Measurements from ENCODE around the gene ZNF865.
"Not testable (repeated sequence)": the region's sequence is repeated elsewhere in the genome, so short reads cannot be mapped to it uniquely, and the experiment has no call there.

Gene ZNF865

DNA sequence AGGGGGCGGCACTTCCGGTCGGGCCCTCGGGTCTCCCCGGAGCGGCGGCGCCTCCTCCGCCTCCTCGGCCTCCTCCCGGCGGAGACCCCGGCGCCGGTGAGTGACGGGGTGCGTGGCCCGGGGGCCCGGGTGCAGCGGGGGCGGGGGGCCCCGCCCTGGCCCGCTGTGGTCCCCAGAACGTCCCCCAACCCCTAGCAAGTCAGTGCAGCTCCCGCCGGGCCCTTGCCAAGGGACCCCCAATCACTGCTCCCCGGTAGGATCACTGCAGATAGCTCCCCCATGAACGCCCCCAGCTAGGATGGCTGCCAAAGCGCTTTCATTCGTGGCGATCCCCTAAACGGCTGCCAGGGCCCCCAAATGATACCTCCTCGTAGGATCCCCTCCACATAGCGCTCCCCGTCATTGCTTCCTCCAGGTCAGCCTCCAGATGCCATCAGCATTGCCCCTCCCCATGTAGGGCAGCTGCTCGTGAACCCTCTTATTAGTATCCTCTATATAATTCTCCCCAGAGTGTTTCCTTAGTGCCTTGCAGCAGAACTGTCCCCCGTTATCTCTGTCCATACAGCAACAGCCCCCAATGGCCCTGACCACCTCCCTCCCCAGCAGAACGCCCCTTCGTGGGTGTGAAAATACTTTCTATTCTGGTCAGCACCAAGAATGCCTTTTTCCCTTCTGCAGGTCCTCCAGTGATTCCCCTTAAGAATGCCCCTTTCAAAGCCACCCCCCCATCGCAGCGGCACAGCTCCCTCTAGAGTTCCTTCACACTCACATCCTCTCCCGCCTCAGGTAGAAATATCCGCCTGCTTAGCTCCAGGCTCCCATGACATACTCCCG is at the start of gene ZNF865:
Gene ZNF865, plus strand, starts transcription at position 11 of the 834 bp plus-strand sequence. CDS start 7,972 bp downstream, outside the sequence.
- peak; percentile 15 for DNase-seq

DNA sequence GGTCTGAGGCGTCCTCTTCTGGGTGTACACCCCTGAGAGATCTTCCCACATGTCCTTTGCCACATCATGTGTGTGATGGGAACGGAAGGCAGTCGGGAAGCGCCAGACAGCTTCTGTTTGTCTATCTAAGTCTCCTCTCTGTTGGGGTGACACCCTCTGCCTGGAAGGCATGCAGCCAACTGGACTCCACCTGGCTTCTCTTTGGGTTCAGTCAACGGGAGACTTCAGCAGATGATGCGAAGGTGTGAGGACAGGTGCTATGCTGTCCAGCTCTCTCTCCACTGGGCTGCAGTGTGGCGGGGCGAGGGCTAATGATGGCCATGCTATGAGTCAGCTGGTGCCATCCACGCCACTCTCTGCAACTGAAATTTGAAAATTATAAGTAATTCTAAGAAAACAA is 45.8 kb upstream of the ZNF865 start:
- no peak for DNase-seq

- DNase-seq = no peak
These were observed 42.2 kb upstream of the ZNF865 start for GRCh38 chr19:55563261-55563690.

- no peak for DNase-seq
These were observed 38.6 kb upstream of the ZNF865 start for GRCh38 chr19:55566823-55567222.

DNA sequence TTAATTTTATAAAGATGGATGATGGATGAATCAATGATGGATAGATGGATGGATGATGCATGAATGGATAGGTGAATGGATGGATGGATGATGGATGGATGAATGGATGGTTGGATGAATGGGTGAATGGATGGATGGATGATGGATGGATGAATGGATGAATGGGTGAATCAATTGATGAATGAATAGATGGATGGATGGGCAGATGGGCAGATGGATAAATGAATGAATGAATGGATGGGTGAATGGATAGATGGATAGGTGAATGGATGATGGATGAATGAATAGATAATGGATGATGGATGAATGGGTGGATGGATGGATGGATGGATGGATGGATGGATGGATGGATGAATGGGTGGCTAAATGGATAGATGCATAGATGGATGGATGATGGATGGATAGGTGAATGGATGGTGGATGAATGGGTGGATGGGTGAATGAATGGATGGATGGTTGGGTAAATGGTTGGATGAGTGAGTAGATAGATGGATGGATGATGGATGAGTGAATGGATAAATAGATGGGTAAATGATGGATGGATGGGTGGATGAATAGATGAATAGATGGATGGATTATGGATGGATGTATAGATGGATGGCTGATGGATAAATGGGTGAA is 37.6 kb upstream of the ZNF865 start:
- DNase-seq = no peak

DNA sequence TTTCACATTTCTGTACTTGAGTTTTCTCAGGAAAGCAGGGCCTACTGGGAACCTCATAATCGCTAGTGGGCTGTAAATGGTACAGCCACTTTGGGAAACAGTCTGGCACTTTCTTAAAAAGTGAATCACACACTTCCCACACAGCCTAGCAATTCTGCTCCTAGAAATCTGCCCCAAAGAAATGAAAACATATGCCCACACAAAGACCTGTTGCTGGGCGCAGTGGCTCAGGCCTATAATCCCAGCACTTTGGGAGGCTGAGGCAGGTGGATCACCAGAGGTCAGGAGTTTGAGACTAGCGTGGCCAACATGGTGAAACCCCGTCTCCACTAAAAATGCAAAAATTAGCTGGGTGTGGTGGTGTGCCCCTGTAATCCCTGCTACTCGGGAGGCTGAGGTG is 36.0 kb upstream of the ZNF865 start:
- not testable (repeated sequence) for DNase-seq

DNA sequence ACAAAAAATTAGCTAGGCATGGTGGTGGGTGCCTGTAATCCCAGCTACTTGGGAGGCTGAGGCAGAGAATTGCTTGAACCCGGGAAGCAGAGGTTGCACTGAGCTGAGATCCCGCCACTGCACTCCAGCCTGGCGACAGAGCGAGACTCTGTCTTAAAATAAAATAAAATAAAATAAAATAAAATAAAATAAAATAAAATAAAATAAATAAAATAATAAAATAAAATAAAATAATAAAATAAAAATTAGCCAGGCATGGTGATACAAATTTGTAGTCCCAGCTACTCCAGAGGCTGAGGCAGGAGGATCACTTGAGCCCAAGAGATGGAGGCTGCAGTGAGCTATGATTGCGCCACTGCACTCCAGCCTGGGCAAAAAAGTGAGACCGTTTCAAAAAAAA is 31.5 kb upstream of the ZNF865 start:
- DNase-seq = not testable (repeated sequence)

DNA sequence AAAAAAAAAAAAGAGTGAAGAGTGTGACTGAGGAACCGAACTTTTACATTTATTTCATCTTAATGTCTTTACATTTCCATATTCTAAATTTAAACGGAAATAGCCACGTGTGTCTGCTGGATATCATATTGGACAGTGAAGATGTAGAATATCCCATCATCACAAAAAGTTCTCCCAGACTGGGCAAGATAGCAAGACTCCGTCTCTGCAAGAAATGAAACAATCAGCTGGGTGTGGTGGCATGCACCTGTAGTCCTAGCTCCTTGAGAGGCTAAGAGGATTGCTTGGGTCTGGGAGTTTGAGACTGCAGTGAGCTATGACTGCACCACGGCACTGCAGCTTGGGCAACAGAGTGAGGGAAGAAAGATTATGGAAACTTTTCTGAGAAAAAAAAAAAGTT is 28.7 kb upstream of the ZNF865 start:
- no peak for DNase-seq

DNA sequence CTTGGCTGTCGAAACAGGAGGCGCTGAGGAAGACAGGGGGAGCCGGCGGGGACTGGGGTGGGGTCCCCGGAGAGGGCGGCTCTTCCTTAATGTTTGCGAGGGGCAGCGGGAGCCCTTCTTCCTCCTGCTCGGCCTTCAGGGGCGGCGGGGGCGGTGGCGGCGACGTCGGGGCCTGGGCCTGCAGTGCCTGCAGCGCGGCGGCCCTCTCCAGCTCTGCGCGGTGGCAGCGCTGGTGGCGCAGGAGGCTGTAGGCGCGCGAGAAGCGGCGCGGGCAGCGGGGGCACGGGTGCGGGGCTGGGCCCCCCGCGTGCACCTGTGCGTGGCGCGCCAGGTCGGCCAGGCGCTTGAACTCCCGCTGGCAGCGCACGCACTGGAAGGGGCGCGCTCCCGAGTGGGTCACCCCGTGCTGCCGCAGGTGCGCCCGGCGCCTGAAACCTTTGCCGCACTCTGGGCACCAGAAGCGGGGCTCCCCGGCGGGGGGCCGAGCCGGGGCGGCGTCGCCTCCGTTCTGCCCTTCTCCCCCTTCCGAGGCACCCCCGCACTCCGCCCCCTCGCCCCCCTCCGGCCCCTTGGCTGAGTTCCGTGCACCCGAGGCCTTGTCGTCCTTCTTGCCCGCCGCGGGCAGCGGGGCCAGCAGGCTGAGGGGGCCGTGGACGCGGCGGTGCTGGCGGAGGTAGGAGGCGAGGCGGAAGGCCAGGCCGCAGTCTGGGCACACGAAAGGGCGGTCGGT is 27.3 kb upstream of the ZNF865 start:
- no peak for DNase-seq

GRCh38 chr19:55578761-55579747 is 26.4 kb upstream of the ZNF865 start:
- DNase-seq = no peak

GRCh38 chr19:55579766-55580621 is 25.5 kb upstream of the ZNF865 start:
- no peak for DNase-seq

DNA sequence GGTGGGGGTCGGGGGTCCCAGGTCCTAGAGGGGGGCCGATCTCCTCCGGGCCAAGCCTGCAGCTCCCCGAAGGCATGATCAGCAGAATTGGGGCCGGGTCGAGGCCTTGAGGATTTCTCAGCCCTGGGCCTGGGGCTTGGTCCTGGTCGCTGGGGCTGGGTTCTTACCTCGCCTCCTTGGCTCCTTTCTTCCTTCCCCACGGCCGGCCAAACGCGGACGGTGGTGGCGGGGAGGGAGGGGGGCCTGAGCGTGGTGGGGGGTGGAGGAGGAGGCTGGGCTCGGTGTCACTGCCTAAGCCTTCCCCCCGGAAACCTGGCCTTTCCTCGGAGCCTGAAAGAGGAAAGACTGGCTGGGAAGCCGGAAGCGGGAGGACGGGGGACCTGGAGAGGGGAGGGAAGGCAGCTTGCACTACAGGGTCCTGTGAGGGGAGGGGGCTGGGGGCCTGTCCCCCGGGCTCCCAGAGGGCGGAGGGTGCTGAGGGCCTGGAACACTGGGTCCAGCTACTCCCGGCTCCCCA is 24.8 kb upstream of the ZNF865 start, which contains the start of gene ZNF579:
Gene ZNF579, minus strand, starts transcription at position 221 of the 517 bp plus-strand sequence. CDS start 1,209 bp downstream, outside the sequence.
- peak; percentile 63 for DNase-seq

GRCh38 chr19:55581145-55581822 is 24.2 kb upstream of the ZNF865 start:
- DNase-seq = no peak

DNA sequence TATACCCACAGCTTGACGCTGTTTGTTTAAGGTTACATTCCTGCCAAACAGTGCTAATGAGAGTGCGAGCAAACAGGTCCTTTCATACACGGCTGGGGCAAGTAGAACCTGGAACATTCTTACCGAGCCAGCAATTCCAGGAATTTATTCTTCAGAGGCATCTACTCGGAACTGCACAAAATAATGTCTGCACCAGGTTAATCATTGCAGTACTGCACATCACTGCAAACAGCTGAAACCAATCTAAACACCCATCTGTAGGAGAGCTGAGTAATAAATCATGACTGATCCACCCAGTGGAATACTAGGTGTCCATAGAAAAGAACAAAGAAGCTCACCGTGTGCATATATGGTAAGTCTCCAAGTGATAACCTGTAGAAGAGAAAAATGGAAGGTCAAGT is 23.6 kb upstream of the ZNF865 start:
- no peak for DNase-seq

GRCh38 chr19:55582284-55582683 is 23.2 kb upstream of the ZNF865 start:
- DNase-seq = not testable (repeated sequence)

DNA sequence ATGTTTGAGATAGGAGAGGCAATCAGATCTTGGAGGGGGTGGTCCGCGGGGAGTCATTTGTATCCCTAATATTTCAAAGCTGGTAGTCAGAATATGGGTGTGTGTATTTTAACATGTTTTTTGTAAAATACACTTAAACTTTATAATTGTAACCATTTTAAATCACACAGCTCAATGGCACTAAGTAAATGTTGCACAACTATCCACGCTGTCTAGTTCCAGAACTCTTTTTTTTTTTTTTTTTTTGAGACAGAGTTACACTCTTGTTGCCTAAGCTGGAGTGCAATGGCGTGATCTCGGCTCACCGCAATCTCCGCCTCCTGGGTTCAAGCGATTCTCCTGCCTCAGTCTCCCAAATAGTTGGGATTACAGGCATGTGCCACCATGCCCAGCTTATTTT is 21.6 kb upstream of the ZNF865 start:
- DNase-seq = not testable (repeated sequence)

- DNase-seq = no peak
These were observed 20.6 kb upstream of the ZNF865 start for GRCh38 chr19:55584871-55585270.

GRCh38 chr19:55585658-55586339 is 19.6 kb upstream of the ZNF865 start:
- peak; percentile 82 for DNase-seq

DNA sequence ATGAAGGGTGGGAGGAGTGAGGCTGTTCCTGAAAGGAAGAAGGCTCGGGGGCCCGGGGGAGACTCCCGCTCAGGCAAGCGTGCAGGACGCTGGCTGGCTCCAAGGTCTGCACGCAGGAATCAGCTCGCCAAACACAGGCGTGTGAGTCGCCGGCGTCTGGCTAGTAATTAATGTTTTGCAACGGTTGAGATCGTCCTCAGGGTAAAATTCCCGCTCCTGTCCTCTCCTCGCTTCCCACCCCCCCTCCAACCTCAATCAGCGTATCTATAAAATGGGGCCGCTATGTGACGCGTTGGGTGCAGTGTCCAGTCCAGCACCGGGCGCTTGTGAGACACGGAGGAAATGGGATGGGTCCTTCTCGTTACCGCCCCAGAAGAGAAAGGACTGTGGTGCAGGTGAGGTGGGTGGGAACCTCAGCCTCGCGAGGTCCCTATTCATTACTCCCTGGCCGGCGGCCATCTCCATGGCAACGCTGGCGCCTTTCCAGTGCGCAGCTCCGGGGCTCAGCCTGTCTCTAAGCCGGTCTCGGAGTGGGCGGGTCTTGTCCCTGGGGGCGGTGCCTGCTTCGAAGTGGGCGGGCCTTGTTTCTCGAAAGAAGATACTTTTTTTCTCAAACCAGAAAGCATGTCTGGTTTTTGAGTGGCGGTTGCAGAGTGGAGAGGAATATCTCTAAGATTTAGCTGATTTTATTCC is 18.3 kb upstream of the ZNF865 start:
- DNase-seq = peak; percentile 81
